IMR-90 (cell line): ENCODE measurements around the gene SLC25A12. TPM values are rescaled to one million over a fixed set of nuclear protein-coding genes. Genes with fewer than 3 reads are reported as not detected.

Experiments
- ATAC-seq: fragments of 200-7000 bp; cut with Tn5 transposase; 2 replicates; pipeline ENCODE4 v1.9.1; 2020; ENCODE audit warnings: low read depth, mild to moderate bottlenecking, moderate library complexity
- BruUV-seq: library from RNA; stranded (reverse); fragments of 400-500 nt; replicated peaks from 2 replicates; lab custom pipeline; 2021; lab: Mats Ljungman, UMichigan
- CTCF ChIA-PET: fragments of 300-600 bp; formaldehyde crosslinking; extraction: SDS; loops from one replicate; lab custom pipeline; 2021; ENCODE audit warnings: antibody characterized with exemption; lab: Yijun Ruan, JAX
- POLR2A ChIA-PET: fragments of 300-600 bp; sonication (Branson Sonifier 250); formaldehyde crosslinking; loops from one replicate; lab custom pipeline; 2022; ENCODE audit warnings: antibody characterized with exemption; ENCODE audit not compliant: unreplicated experiment; lab: Charles Lee
- DNase-seq: peaks from one replicate; pipeline ENCODE4 v3.0.0; 2013
- H2AFZ ChIP-seq: replicated peaks from 2 replicates; pipeline ENCODE3; 2013; ENCODE audit warnings: low read length, mild to moderate bottlenecking; ENCODE audit not compliant: poor library complexity
- H2AK5ac ChIP-seq: 2 replicates; pipeline ENCODE4 v1.6.1; 2013; ENCODE audit warnings: low read depth, low read length, inconsistent platforms
- H2AK9ac ChIP-seq: replicated peaks from 2 replicates; pipeline ENCODE3; 2013; ENCODE audit warnings: mild to moderate bottlenecking, low read depth, low read length, moderate library complexity; ENCODE audit not compliant: poor library complexity
- H2BK120ac ChIP-seq: 2 replicates; pipeline ENCODE4 v1.6.1; 2013; ENCODE audit warnings: low read depth, low read length, inconsistent platforms
- H2BK15ac ChIP-seq: 3 replicates; pipeline ENCODE4 v1.6.1; 2013; ENCODE audit warnings: low read depth, low read length, inconsistent platforms
- H2BK20ac ChIP-seq: 2 replicates; pipeline ENCODE4 v1.6.1; 2013; ENCODE audit warnings: low read depth, mild to moderate bottlenecking, inconsistent platforms, low read length, moderate library complexity
- H2BK5ac ChIP-seq: 2 replicates; pipeline ENCODE4 v1.6.1; 2013; ENCODE audit warnings: mild to moderate bottlenecking, low read depth, low read length, inconsistent platforms; ENCODE audit not compliant: poor library complexity, severe bottlenecking
- H3K14ac ChIP-seq: replicated peaks from 2 replicates; pipeline ENCODE4 v1.6.1; 2013; ENCODE audit warnings: low read depth, low read length, inconsistent platforms
- H3K18ac ChIP-seq: 2 replicates; pipeline ENCODE4 v1.6.1; 2013; ENCODE audit warnings: low read depth, low read length, control low read depth
- H3K23ac ChIP-seq: 2 replicates; pipeline ENCODE4 v1.6.1; 2013; ENCODE audit warnings: low read depth, low read length, inconsistent platforms
- H3K27ac ChIP-seq: 2 replicates; pipeline ENCODE4 v1.5.1; 2013; ENCODE audit warnings: mild to moderate bottlenecking, control low read depth, low read length; ENCODE audit not compliant: insufficient read depth
- H3K27me3 ChIP-seq: 2 replicates; pipeline ENCODE4 v1.6.1; 2013; ENCODE audit warnings: low read length; ENCODE audit not compliant: control insufficient read depth, insufficient read depth
- H3K36me3 ChIP-seq: 2 replicates; pipeline ENCODE4 v1.6.1; 2013; ENCODE audit warnings: low read length, mixed read lengths; ENCODE audit not compliant: control insufficient read depth, insufficient read depth
- H3K4ac ChIP-seq: 2 replicates; pipeline ENCODE4 v1.6.1; 2013; ENCODE audit warnings: low read depth, low read length, inconsistent platforms
- H3K4me1 ChIP-seq: 2 replicates; pipeline ENCODE4 v1.6.1; 2013; ENCODE audit warnings: low read length, mixed read lengths; ENCODE audit not compliant: control insufficient read depth, insufficient read depth
- H3K4me2 ChIP-seq: 2 replicates; pipeline ENCODE4 v1.6.1; 2013; ENCODE audit warnings: low read depth, mild to moderate bottlenecking, control low read depth, low read length, moderate library complexity
- H3K4me3 ChIP-seq: 2 replicates; pipeline ENCODE4 v1.5.1; 2013; ENCODE audit warnings: low read depth, mild to moderate bottlenecking, control low read depth, low read length, moderate library complexity; ENCODE audit not compliant: insufficient read depth
- H3K56ac ChIP-seq: 2 replicates; pipeline ENCODE4 v1.6.1; 2013; ENCODE audit warnings: low read length, inconsistent platforms; ENCODE audit not compliant: insufficient read depth; ENCODE audit errors: extremely low read depth
- H3K79me1 ChIP-seq, 2 experiments: 2 replicates each; pipeline ENCODE4 v1.6.1; 2013; ENCODE audit warnings: low read length in 2 of 2, inconsistent platforms in 1 of 2, low read depth in 1 of 2
- H3K9ac ChIP-seq: 2 replicates; pipeline ENCODE4 v1.6.1; 2013; ENCODE audit warnings: low read depth, low read length, control low read depth
- H3K9me1 ChIP-seq: 2 replicates; pipeline ENCODE4 v1.6.1; 2013; ENCODE audit warnings: low read length, inconsistent platforms; ENCODE audit not compliant: insufficient read depth
- H3K9me3 ChIP-seq: 2 replicates; pipeline ENCODE4 v1.6.1; 2013; ENCODE audit warnings: low read length; ENCODE audit not compliant: control insufficient read depth, insufficient read depth
- H4K20me1 ChIP-seq: 2 replicates; pipeline ENCODE4 v1.6.1; 2013; ENCODE audit warnings: low read length, inconsistent platforms; ENCODE audit not compliant: insufficient read depth
- H4K5ac ChIP-seq: 2 replicates; pipeline ENCODE4 v1.6.1; 2013; ENCODE audit warnings: mild to moderate bottlenecking, low read depth, low read length, control low read depth
- H4K8ac ChIP-seq, 2 experiments: 2 replicates each; pipeline ENCODE4 v1.6.1; 2013; ENCODE audit warnings: low read depth in 2 of 2, low read length in 2 of 2, control low read depth in 1 of 2, inconsistent platforms in 1 of 2
- H4K91ac ChIP-seq: 2 replicates; pipeline ENCODE4 v1.6.1; 2013; ENCODE audit warnings: low read depth, low read length, inconsistent platforms; ENCODE audit not compliant: insufficient read depth
- BHLHE40 ChIP-seq: fragments of 150-350 bp; IDR thresholded peaks from 2 replicates; pipeline ENCODE4 v1.6.1; 2016; ENCODE audit warnings: mild to moderate bottlenecking, low read depth, low read length
- CHD1 ChIP-seq: IDR thresholded peaks from 2 replicates; pipeline ENCODE4 v1.6.1; 2012; ENCODE audit warnings: low read depth, low read length, improper control_type of control experiment
- MXI1 ChIP-seq: IDR thresholded peaks from 2 replicates; pipeline ENCODE4 v1.6.1; 2012; ENCODE audit warnings: low read depth, mild to moderate bottlenecking, low read length, moderate library complexity, borderline replicate concordance
- RAD21 ChIP-seq: IDR thresholded peaks from 2 replicates; pipeline ENCODE4 v1.6.1; 2012; ENCODE audit warnings: low read length, improper control_type of control experiment
- RCOR1 ChIP-seq: IDR thresholded peaks from 2 replicates; pipeline ENCODE4 v1.6.1; 2012; ENCODE audit warnings: mild to moderate bottlenecking, low read length, improper control_type of control experiment; ENCODE audit not compliant: insufficient replicate concordance
- SMC3 ChIP-seq: fragments of 150-350 bp; IDR thresholded peaks from 2 replicates; pipeline ENCODE4 v1.6.1; 2016; ENCODE audit warnings: low read depth, mild to moderate bottlenecking, antibody characterized with exemption, low read length, moderate library complexity
- WGBS, 2 experiments: methylation state at CpG; one replicate each; pipeline versions ENCODE4 v1.1.5 to v1.1.7; 2013; ENCODE audit warnings: missing lambda C conversion rate in 2 of 2; ENCODE audit not compliant: insufficient read length in 1 of 2; ENCODE audit errors: extremely low coverage in 2 of 2; 5-methylcytosine and 5-hydroxymethylcytosine counted together
- dilution Hi-C: fragments of 300-500 bp; cut with HindIII; formaldehyde crosslinking; loops from one replicate; pipeline ENCODE4 v1.14.3; 2018; ENCODE audit warnings: low sequenced_read_pairs; ENCODE audit not compliant: unreplicated experiment
- in situ Hi-C: fragments of 300-500 bp; cut with MboI; formaldehyde crosslinking; loops from 3 replicates; pipeline ENCODE4 v1.14.3; 2019; ENCODE audit warnings: low sequenced_read_pairs, inconsistent platforms, mixed read lengths
- intact Hi-C: fragments of 100-400 bp; cut with micrococcal nuclease; formaldehyde crosslinking; loops from 2 replicates; pipeline ENCODE4 v1.10.0; 2022
- polyA plus RNA-seq, 3 experiments: library from polyadenylated mRNA; depleted of rRNA; stranded (reverse); fragments of >200 nt; gene quantifications; 2 replicates each; pipeline ENCODE4 v1.2.3, GENCODE V29; 2012; ENCODE audit warnings: low replicate concordance in 1 of 3
- total RNA-seq: library from RNA; depleted of rRNA; stranded (reverse); fragments of >200 nt; gene quantifications from 2 replicates; pipeline ENCODE4 v1.2.3, GENCODE V29; 2012
- TF ChIP-seq, protein P1 (sequence below): fragments of 150-350 bp; IDR thresholded peaks from 2 replicates; pipeline ENCODE4 v1.6.1; 2017; ENCODE audit warnings: mild to moderate bottlenecking, antibody characterized with exemption, low read length, low read depth
- TF ChIP-seq, protein P2 (sequence below): conservative IDR thresholded peaks from 2 replicates; pipeline ENCODE4 v1.5.1; 2012; ENCODE audit warnings: mild to moderate bottlenecking, low read depth, low read length, improper control_type of control experiment
- TF ChIP-seq, protein P3 (sequence below): fragments of 150-350 bp; IDR thresholded peaks from 2 replicates; pipeline ENCODE4 v1.6.1; 2016; ENCODE audit warnings: low read depth, mild to moderate bottlenecking, low read length, moderate library complexity, borderline replicate concordance

The SLC25A12 gene
- total and polyA plus RNA-seq, 2 of the 4 experiments (the other 2 are of a cell fraction): 16.3 to 17.6 TPM

- H4K5ac ChIP-seq: no peak overlapping the region
- H3K4ac ChIP-seq: no peak overlapping the region
- WGBS, 2 experiments: no CpG with 5 or more reads among the region's 3 CpGs
- no peak overlapping the region for H2AFZ ChIP-seq
- DNase-seq: no peak
- no peaks in the 10 kb centered on the region for H3K36me3 ChIP-seq
- POLR2A ChIA-PET: no interaction called here
- H3K27me3 ChIP-seq: no peaks in the 10 kb centered on the region
- H3K18ac ChIP-seq: no peak overlapping the region
- no peaks in the 10 kb centered on the region for H3K4me1 ChIP-seq
- no peak for TF ChIP-seq RCOR1
- TF ChIP-seq MXI1: no peak
- no peak for TF ChIP-seq SMC3
- TF ChIP-seq, protein P1, sequence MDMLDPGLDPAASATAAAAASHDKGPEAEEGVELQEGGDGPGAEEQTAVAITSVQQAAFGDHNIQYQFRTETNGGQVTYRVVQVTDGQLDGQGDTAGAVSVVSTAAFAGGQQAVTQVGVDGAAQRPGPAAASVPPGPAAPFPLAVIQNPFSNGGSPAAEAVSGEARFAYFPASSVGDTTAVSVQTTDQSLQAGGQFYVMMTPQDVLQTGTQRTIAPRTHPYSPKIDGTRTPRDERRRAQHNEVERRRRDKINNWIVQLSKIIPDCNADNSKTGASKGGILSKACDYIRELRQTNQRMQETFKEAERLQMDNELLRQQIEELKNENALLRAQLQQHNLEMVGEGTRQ: no peak
- TF ChIP-seq RAD21: no peak
- no peak for TF ChIP-seq CHD1
- TF ChIP-seq, protein P2, sequence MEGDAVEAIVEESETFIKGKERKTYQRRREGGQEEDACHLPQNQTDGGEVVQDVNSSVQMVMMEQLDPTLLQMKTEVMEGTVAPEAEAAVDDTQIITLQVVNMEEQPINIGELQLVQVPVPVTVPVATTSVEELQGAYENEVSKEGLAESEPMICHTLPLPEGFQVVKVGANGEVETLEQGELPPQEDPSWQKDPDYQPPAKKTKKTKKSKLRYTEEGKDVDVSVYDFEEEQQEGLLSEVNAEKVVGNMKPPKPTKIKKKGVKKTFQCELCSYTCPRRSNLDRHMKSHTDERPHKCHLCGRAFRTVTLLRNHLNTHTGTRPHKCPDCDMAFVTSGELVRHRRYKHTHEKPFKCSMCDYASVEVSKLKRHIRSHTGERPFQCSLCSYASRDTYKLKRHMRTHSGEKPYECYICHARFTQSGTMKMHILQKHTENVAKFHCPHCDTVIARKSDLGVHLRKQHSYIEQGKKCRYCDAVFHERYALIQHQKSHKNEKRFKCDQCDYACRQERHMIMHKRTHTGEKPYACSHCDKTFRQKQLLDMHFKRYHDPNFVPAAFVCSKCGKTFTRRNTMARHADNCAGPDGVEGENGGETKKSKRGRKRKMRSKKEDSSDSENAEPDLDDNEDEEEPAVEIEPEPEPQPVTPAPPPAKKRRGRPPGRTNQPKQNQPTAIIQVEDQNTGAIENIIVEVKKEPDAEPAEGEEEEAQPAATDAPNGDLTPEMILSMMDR: no peak
- no peak for TF ChIP-seq BHLHE40
- TF ChIP-seq, protein P3, sequence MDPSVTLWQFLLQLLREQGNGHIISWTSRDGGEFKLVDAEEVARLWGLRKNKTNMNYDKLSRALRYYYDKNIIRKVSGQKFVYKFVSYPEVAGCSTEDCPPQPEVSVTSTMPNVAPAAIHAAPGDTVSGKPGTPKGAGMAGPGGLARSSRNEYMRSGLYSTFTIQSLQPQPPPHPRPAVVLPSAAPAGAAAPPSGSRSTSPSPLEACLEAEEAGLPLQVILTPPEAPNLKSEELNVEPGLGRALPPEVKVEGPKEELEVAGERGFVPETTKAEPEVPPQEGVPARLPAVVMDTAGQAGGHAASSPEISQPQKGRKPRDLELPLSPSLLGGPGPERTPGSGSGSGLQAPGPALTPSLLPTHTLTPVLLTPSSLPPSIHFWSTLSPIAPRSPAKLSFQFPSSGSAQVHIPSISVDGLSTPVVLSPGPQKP: no peak
- CTCF ChIA-PET: no interaction called here
- no peak overlapping the region for H4K91ac ChIP-seq
- H3K9me1 ChIP-seq: no peaks in the 10 kb centered on the region
- no peak overlapping the region for H3K4me3 ChIP-seq
- dilution Hi-C loops (no loop called here), intact Hi-C loops (no loop called here), in situ Hi-C loops (no loop called here)
- no TSS peak for BruUV-seq
- H3K14ac ChIP-seq: no peak overlapping the region
- H2BK120ac ChIP-seq: no peak overlapping the region
- H3K56ac ChIP-seq: no peak overlapping the region
- H2AK5ac ChIP-seq: no peak overlapping the region
- no peak overlapping the region for H2BK5ac ChIP-seq
- no peak overlapping the region for H2BK20ac ChIP-seq
- H3K4me2 ChIP-seq: no peak overlapping the region
- H3K9me3 ChIP-seq: no peaks in the 10 kb centered on the region
- H2BK15ac ChIP-seq: no peak overlapping the region
- H3K9ac ChIP-seq: no peak overlapping the region
- no peak for ATAC-seq
- no peak overlapping the region for H2AK9ac ChIP-seq
- H3K27ac ChIP-seq: no peak overlapping the region
- no peaks in the 10 kb centered on the region for H4K20me1 ChIP-seq
- H3K23ac ChIP-seq: no peak overlapping the region
- H4K8ac ChIP-seq: no peak overlapping the region
- H3K79me1 ChIP-seq: no peaks in the 10 kb centered on the region
Observed at GRCh38 chr2:171909266-171909665, 15.2 kb upstream of the SLC25A12 start.
